ENCODE measurements around the gene NUBP1.
"Not testable (repeated sequence)": the region's sequence is repeated elsewhere in the genome, so short reads cannot be mapped to it uniquely, and the experiment has no call there.

The NUBP1 gene

GRCh38 chr16:10765772-10766171, 22.1 kb downstream of the NUBP1 start:
- TF ChIP-seq CTCF (conservative IDR thresholded peaks at IDR 0.05) = no peak
- no peak overlapping the region for H3K27ac ChIP-seq

GRCh38 chr16:10767127-10767526, 23.5 kb downstream of the NUBP1 start:
- no peak for TF ChIP-seq CTCF (conservative IDR thresholded peaks at IDR 0.05)
- H3K27ac ChIP-seq = no peak overlapping the region

- no peak overlapping the region for H3K27ac ChIP-seq
These were observed 25.7 kb downstream of the NUBP1 start for GRCh38 chr16:10769381-10769780.

GRCh38 chr16:10770907-10771306, 27.3 kb downstream of the NUBP1 start:
- TF ChIP-seq CTCF (conservative IDR thresholded peaks at IDR 0.05) = no peak
- no peak overlapping the region for H3K27ac ChIP-seq

More at GRCh38 chr16:10769381-10769780, 25.7 kb downstream of the NUBP1 start:
- no peak for TF ChIP-seq CTCF (conservative IDR thresholded peaks at IDR 0.05)

GRCh38 chr16:10776280-10776679, 32.6 kb downstream of the NUBP1 start:
- no peak overlapping the region for H3K27ac ChIP-seq
- no peak for TF ChIP-seq CTCF (conservative IDR thresholded peaks at IDR 0.05)

GRCh38 chr16:10776923-10777322, 33.3 kb downstream of the NUBP1 start:
- not testable (repeated sequence) for H3K27ac ChIP-seq

GRCh38 chr16:10777356-10777755, 33.7 kb downstream of the NUBP1 start:
- H3K27ac ChIP-seq = no peak overlapping the region
- TF ChIP-seq CTCF (conservative IDR thresholded peaks at IDR 0.05) = no peak

GRCh38 chr16:10779908-10780307, 36.3 kb downstream of the NUBP1 start:
- not testable (repeated sequence) for H3K27ac ChIP-seq

- H3K27ac ChIP-seq = no peak overlapping the region
- TF ChIP-seq CTCF (conservative IDR thresholded peaks at IDR 0.05) = no peak
These were observed 37.0 kb downstream of the NUBP1 start for GRCh38 chr16:10780628-10781027.
